Measurements from ENCODE around the gene DMBX1.
A peak's percentile ranks its signal among the peaks of the same experiment; 100 is the strongest.

Gene DMBX1

DNA sequence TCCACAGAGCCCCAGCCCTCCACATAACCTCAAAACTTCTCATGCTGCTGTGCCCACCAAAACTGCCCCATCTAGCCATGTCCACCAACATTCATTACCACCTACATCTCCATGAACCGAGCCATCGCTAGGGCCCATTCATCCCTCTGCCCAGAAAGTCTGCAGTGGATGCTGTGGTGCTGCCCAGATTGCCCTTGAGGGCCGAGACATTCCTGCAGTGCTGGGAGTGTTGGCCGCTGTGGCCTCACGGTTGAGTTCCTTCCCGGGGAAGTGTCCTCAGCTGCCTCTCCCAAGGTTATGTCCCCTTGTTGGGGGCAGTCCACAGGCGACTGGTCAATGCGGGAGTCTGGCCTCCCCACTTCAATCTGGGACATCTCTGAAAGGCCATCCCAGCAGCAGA is 30.3 kb upstream of the DMBX1 start:
- Histone ChIP-seq H3K36me3 (ENCODE audit: control insufficient read depth, insufficient read depth, low read length) (no peaks in the 10 kb centered on the region), H3K9me3 (ENCODE audit: control insufficient read depth, insufficient read depth, low read length) (no peaks in the 10 kb centered on the region), H3K4me3 (ENCODE audit: low read length) (no peak overlapping the region), H3K27me3 (ENCODE audit: control insufficient read depth, insufficient read depth, low read length) (peaks cover 2% of the 10 kb centered on the region; the same call in 1 of the 2 replicates), H3K4me1 (ENCODE audit: control insufficient read depth, insufficient read depth, low read length) (no peaks in the 10 kb centered on the region), H3K27ac (ENCODE audit: low read length) (no peak overlapping the region)
- WGBS (ENCODE audit: insufficient coverage, insufficient read length), result no CpG with 5 or more reads among the region's 8 CpGs
- no peak for DNase-seq (ENCODE audit: low read depth, low spot score)

DNA sequence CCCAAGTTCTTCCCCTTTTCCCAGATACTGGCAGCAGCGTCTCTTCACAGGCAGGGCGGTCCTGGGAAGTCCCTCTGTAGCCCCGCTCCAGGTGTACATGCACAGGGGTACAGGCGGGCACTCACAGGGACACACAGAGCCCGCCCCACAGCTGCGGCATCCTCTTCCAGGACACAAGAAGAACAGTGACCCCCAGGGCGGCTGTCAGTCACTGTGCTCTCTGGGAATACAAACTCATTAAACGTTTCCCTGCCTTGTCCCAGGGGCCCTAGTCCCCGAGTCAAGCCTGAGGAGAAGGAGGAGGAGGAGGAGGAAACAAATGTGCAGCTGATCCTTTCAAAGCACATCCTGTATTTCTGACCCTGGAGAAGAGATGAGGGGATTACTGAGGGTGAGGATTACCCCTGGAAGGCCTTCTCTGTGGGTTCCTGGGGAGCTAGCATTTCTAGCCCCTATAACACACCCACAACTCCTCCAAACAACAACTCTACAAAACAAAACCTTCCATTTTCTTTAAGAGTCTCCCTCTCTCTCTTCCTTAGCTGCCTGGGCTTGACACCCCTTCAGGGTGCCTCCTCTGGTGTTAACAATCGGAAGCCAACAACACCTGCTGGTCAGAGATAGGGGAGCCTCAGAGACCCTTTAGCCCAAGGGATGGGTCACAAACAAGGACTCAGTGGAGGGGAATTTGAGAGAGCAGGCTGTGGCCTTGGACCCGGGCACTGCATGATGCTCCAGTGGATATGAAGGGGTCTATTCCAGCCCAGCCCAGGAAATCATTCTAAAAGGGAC is 28.4 kb upstream of the DMBX1 start:
- no peaks in the 10 kb centered on the region for H3K36me3 ChIP-seq (ENCODE audit: control insufficient read depth, insufficient read depth, low read length)
- peaks cover 7% of the 10 kb centered on the region; the same call in 1 of the 2 replicates for H3K27me3 ChIP-seq (ENCODE audit: control insufficient read depth, insufficient read depth, low read length)
- no CpG with 5 or more reads among the region's 11 CpGs for WGBS (ENCODE audit: insufficient coverage, insufficient read length)
- no peaks in the 10 kb centered on the region for H3K9me3 ChIP-seq (ENCODE audit: control insufficient read depth, insufficient read depth, low read length)
- no peak for DNase-seq (ENCODE audit: low read depth, low spot score)
- no peaks in the 10 kb centered on the region for H3K4me1 ChIP-seq (ENCODE audit: control insufficient read depth, insufficient read depth, low read length)
- H3K27ac ChIP-seq (ENCODE audit: low read length), result no peak overlapping the region
- H3K4me3 ChIP-seq (ENCODE audit: low read length), result no peak overlapping the region

DNA sequence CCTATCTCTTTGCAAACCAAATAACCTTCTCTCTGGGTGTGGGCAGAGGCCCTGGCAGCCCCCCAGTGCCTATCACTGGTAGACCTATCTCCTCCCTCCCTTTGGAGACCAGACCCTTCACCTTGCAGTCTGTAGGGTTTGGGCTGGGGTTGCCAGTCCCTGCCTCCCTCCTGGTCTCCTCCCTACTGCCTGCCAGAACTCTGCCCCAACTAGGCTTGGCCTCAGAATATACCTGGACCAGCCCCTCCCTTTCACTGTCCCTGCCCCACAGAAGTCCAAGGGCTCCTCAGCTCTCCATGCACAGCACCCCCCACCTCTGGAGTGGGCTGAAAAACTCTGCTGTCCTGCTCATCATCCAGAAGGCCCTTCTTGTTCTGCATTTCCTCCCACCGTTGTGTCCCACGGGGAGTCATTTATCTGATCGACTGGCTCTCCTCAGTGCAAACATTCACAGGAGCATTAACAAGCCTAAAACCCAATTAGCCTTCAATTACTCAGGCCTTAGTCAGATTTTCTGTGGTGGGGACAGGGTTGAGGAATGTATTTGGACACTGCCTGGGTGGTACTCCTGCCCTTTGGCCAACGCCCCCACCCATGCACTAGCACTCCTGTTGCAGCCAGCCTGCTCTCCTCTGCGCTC is 27.7 kb upstream of the DMBX1 start:
- no peak for DNase-seq (ENCODE audit: low read depth, low spot score)
- H3K36me3 ChIP-seq (ENCODE audit: control insufficient read depth, insufficient read depth, low read length), result no peaks in the 10 kb centered on the region
- no peaks in the 10 kb centered on the region for H3K9me3 ChIP-seq (ENCODE audit: control insufficient read depth, insufficient read depth, low read length)
- H3K4me1 ChIP-seq (ENCODE audit: control insufficient read depth, insufficient read depth, low read length), result peaks cover 2% of the 10 kb centered on the region
- no CpG with 5 or more reads among the region's 5 CpGs for WGBS (ENCODE audit: insufficient coverage, insufficient read length)
- H3K27me3 ChIP-seq (ENCODE audit: control insufficient read depth, insufficient read depth, low read length), result peaks cover 8% of the 10 kb centered on the region
- no peak overlapping the region for H3K4me3 ChIP-seq (ENCODE audit: low read length)
- no peak overlapping the region for H3K27ac ChIP-seq (ENCODE audit: low read length)

DNA sequence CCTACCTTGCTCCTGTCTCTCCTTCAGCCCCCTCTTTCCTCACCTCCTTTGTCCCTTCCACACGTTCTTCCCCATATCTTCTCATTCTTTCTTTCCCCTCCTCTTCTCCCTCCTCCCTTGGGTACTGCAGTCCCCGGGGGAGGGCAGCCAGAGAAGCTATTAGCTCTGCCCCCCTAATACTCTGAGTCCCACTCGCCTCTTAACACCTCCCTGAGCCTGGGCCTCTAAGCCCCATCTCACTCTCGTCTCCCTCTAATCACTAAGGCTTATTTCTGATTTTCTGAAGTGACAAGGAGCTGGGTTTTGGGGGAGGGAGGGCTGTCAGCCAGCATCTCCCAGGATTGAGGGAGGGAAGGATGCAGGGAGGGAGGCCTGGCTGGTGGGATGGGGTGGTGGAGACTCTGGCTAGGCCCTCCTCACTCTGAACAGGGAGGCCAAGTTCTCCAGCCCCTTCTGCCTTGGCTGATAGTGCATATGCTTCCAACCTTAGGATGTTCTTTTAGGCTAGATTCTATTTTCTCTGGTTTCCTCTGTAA is 25.6 kb upstream of the DMBX1 start:
- Histone ChIP-seq H3K27me3 (ENCODE audit: control insufficient read depth, insufficient read depth, low read length) (peaks cover 20% of the 10 kb centered on the region), H3K36me3 (ENCODE audit: control insufficient read depth, insufficient read depth, low read length) (no peaks in the 10 kb centered on the region), H3K4me3 (ENCODE audit: low read length) (no peak overlapping the region), H3K4me1 (ENCODE audit: control insufficient read depth, insufficient read depth, low read length) (peaks cover 3% of the 10 kb centered on the region), H3K9me3 (ENCODE audit: control insufficient read depth, insufficient read depth, low read length) (no peaks in the 10 kb centered on the region), H3K27ac (ENCODE audit: low read length) (no peak overlapping the region)
- 100% methylated on average over 1 of the region's 4 CpGs for WGBS (ENCODE audit: insufficient coverage, insufficient read length)
- no peak for DNase-seq (ENCODE audit: low read depth, low spot score)

- no CpG with 5 or more reads among the region's 3 CpGs for WGBS (ENCODE audit: insufficient coverage, insufficient read length)
- H3K9me3 ChIP-seq (ENCODE audit: control insufficient read depth, insufficient read depth, low read length), result no peaks in the 10 kb centered on the region
- H3K27me3 ChIP-seq (ENCODE audit: control insufficient read depth, insufficient read depth, low read length), result peaks cover 20% of the 10 kb centered on the region
- DNase-seq (ENCODE audit: low read depth, low spot score), result no peak
- H3K36me3 ChIP-seq (ENCODE audit: control insufficient read depth, insufficient read depth, low read length), result no peaks in the 10 kb centered on the region
- H3K27ac ChIP-seq (ENCODE audit: low read length), result no peak overlapping the region
- no peak overlapping the region for H3K4me3 ChIP-seq (ENCODE audit: low read length)
- H3K4me1 ChIP-seq (ENCODE audit: control insufficient read depth, insufficient read depth, low read length), result peaks cover 3% of the 10 kb centered on the region
These were observed 24.7 kb upstream of the DMBX1 start for GRCh38 chr1:46464915-46465314.

DNA sequence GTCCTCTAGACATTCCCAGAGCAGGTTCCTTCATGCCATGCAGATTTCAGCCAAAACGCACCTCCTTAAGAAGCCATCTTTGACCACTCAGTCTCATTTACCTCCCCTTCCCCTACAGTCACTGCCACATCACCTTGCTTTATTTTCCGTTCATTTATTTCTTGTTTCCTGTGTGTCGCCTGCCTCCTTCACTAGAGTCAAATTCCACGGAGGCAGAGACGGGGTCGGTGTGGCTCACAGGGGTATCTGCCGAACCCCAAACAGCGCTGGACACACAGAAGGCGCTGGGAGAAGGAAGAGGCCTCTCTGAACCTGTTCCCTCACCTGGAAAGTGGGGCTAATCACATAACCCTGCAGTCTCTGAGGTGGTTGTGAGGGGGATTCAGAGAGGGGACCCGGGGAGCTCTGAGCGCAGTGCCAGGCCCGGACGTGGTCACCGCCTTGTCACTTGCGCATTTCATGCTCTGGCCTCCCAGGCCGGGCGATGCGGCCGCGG is 23.6 kb upstream of the DMBX1 start:
- peak overlapping the region; percentile 61; the same call in 1 of the 2 replicates for H3K4me3 ChIP-seq (ENCODE audit: low read length)
- H3K4me1 ChIP-seq (ENCODE audit: control insufficient read depth, insufficient read depth, low read length), result peaks cover 3% of the 10 kb centered on the region
- H3K36me3 ChIP-seq (ENCODE audit: control insufficient read depth, insufficient read depth, low read length), result no peaks in the 10 kb centered on the region
- no peaks in the 10 kb centered on the region for H3K9me3 ChIP-seq (ENCODE audit: control insufficient read depth, insufficient read depth, low read length)
- H3K27me3 ChIP-seq (ENCODE audit: control insufficient read depth, insufficient read depth, low read length), result peaks cover 20% of the 10 kb centered on the region
- no CpG with 5 or more reads among the region's 20 CpGs for whole genome bisulfite sequencing (ENCODE audit: insufficient coverage, insufficient read length)
- H3K27ac ChIP-seq (ENCODE audit: low read length), result no peak overlapping the region
- DNase-seq (ENCODE audit: low read depth, low spot score), result no peak

DNA sequence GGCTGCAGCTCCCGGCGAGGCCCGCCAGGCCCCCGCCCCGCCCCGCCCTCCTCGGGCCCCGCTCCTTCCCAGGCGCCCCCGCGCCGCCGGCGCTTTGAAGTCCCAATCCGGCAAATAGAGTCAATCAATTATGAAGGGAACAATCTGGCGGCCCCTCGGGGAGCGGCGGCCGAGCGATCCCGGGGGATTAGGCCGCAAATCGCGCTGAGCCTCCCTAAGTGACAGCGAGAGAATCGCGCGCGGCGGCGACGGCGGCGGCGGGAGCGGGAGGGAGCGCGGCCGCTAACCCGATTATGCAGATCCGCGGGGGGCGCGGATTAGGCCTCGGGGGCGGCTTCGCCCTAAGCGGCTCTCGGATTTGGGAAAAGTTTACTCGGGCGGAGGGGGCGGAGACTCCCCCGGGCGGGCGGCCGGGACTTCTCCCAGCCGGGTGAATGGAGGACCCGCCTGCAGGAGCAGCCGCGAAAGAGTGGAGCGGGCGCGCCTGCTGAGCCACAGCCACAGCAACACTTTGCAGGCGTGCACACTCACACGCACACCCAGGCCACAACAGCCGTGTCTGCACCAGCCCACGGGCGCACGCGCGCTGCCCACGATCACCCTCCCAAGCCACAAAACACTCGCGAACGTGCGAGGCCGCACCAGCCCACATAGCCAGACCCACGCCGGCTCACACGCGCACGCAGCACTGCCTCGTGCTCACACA is 23.0 kb upstream of the DMBX1 start:
- Histone ChIP-seq H3K4me3 (ENCODE audit: low read length) (peak overlapping the region; percentile 61), H3K27ac (ENCODE audit: low read length) (no peak overlapping the region), H3K36me3 (ENCODE audit: control insufficient read depth, insufficient read depth, low read length) (no peaks in the 10 kb centered on the region), H3K9me3 (ENCODE audit: control insufficient read depth, insufficient read depth, low read length) (no peaks in the 10 kb centered on the region), H3K4me1 (ENCODE audit: control insufficient read depth, insufficient read depth, low read length) (peaks cover 3% of the 10 kb centered on the region), H3K27me3 (ENCODE audit: control insufficient read depth, insufficient read depth, low read length) (peaks cover 20% of the 10 kb centered on the region)
- no peak for DNase-seq (ENCODE audit: low read depth, low spot score)
- WGBS (ENCODE audit: insufficient coverage, insufficient read length), result no CpG with 5 or more reads among the region's 84 CpGs

GRCh38 chr1:46467183-46467504 is 22.5 kb upstream of the DMBX1 start:
- no CpG with 5 or more reads among the region's 8 CpGs for WGBS (ENCODE audit: insufficient coverage, insufficient read length)
- DNase-seq (ENCODE audit: low read depth, low spot score), result no peak
- H3K9me3 ChIP-seq (ENCODE audit: control insufficient read depth, insufficient read depth, low read length), result no peaks in the 10 kb centered on the region
- H3K36me3 ChIP-seq (ENCODE audit: control insufficient read depth, insufficient read depth, low read length), result no peaks in the 10 kb centered on the region
- peak overlapping the region; percentile 61; the same call in 1 of the 2 replicates for H3K4me3 ChIP-seq (ENCODE audit: low read length)
- H3K27me3 ChIP-seq (ENCODE audit: control insufficient read depth, insufficient read depth, low read length), result peaks cover 20% of the 10 kb centered on the region
- H3K4me1 ChIP-seq (ENCODE audit: control insufficient read depth, insufficient read depth, low read length), result peaks cover 3% of the 10 kb centered on the region
- H3K27ac ChIP-seq (ENCODE audit: low read length), result no peak overlapping the region

GRCh38 chr1:46469881-46470280 is 19.8 kb upstream of the DMBX1 start:
- WGBS (ENCODE audit: insufficient coverage, insufficient read length), result no CpG with 5 or more reads among the region's 4 CpGs

DNA sequence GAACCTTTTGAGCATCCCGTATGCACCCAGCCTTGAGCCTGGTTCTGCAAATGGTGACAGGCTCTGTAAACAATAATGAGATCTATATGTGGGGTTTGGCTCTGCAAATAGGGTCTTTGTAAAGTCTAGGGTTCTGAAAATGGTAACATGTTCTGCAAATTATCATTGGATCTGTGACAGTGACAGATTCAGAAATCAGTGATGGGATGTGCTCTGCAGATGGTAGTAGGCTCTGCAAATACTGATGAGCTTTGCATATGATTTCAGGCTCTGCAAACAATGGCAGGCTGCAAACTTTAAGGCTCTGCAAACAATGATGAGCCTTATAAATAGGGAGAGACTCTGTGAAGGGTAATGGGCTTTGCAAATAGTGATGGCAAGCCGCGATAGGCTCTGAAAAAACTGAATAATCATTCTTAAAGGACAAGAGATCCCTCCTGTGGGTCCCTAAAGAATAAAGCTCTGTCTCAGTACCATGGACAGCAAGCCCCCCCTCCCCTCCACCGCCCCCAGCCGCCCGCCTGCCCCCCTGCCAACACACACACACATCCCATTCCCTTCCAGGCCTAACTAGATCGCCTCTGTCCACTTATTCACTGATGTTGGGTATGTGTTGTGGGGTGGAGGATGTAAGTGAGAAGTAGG is 17.7 kb upstream of the DMBX1 start:
- no CpG with 5 or more reads among the region's 7 CpGs for WGBS (ENCODE audit: insufficient coverage, insufficient read length)

More at GRCh38 chr1:46469881-46470280, 19.8 kb upstream of the DMBX1 start:
- H3K9me3 ChIP-seq (ENCODE audit: control insufficient read depth, insufficient read depth, low read length), result no peaks in the 10 kb centered on the region
- peaks cover 21% of the 10 kb centered on the region for H3K27me3 ChIP-seq (ENCODE audit: control insufficient read depth, insufficient read depth, low read length)
- no peak overlapping the region for H3K4me3 ChIP-seq (ENCODE audit: low read length)
- peaks cover 6% of the 10 kb centered on the region for H3K4me1 ChIP-seq (ENCODE audit: control insufficient read depth, insufficient read depth, low read length)
- no peaks in the 10 kb centered on the region for H3K36me3 ChIP-seq (ENCODE audit: control insufficient read depth, insufficient read depth, low read length)
- DNase-seq (ENCODE audit: low read depth, low spot score), result no peak
- no peak overlapping the region for H3K27ac ChIP-seq (ENCODE audit: low read length)

More for the DNA sequence above, 17.7 kb upstream of the DMBX1 start:
- no peak overlapping the region for H3K27ac ChIP-seq (ENCODE audit: low read length)
- H3K4me1 ChIP-seq (ENCODE audit: control insufficient read depth, insufficient read depth, low read length), result peaks cover 4% of the 10 kb centered on the region
- no peaks in the 10 kb centered on the region for H3K36me3 ChIP-seq (ENCODE audit: control insufficient read depth, insufficient read depth, low read length)
- no peak for DNase-seq (ENCODE audit: low read depth, low spot score)
- no peaks in the 10 kb centered on the region for H3K9me3 ChIP-seq (ENCODE audit: control insufficient read depth, insufficient read depth, low read length)
- peaks cover 13% of the 10 kb centered on the region for H3K27me3 ChIP-seq (ENCODE audit: control insufficient read depth, insufficient read depth, low read length)
- H3K4me3 ChIP-seq (ENCODE audit: low read length), result no peak overlapping the region
